Stomach smooth muscle (tissue), 2 donors: ENCODE data around the gene PTBP3.
"Not testable (repeated sequence)": the region's sequence is repeated elsewhere in the genome, so short reads cannot be mapped to it uniquely, and the experiment has no call there.

Source experiments
- H3K27ac ChIP-seq: one replicate; pipeline ENCODE4 v1.7.0; 2013; ENCODE audit warnings: mild to moderate bottlenecking, low read length, inconsistent platforms
- H3K27me3 ChIP-seq, 2 donors: one replicate each; pipeline ENCODE4 v1.7.0; 2013; ENCODE audit warnings: low read length in 2 of 2; ENCODE audit not compliant: insufficient read depth in 2 of 2, control insufficient read depth in 1 of 2
- H3K36me3 ChIP-seq, 2 donors: one replicate each; pipeline ENCODE4 v1.7.0; 2013; ENCODE audit warnings: low read length in 2 of 2; ENCODE audit not compliant: control insufficient read depth in 2 of 2, insufficient read depth in 2 of 2
- H3K4me1 ChIP-seq: one replicate; pipeline ENCODE4 v1.7.0; 2013; ENCODE audit warnings: low read length; ENCODE audit not compliant: control insufficient read depth, insufficient read depth
- H3K4me3 ChIP-seq, 2 donors: one replicate each; pipeline ENCODE4 v1.7.0; 2013; ENCODE audit warnings: low read length in 2 of 2
- H3K9ac ChIP-seq, 2 donors: one replicate each; pipeline ENCODE4 v1.7.0; 2013; ENCODE audit warnings: low read length in 2 of 2, mild to moderate bottlenecking in 1 of 2
- H3K9me3 ChIP-seq, 2 donors: one replicate each; pipeline ENCODE4 v1.7.0; 2013; ENCODE audit warnings: low read length in 2 of 2; ENCODE audit not compliant: control insufficient read depth in 2 of 2
- donor health status: healthy.
- donor health status: Pancreatic carcinoma.

Gene PTBP3

DNA sequence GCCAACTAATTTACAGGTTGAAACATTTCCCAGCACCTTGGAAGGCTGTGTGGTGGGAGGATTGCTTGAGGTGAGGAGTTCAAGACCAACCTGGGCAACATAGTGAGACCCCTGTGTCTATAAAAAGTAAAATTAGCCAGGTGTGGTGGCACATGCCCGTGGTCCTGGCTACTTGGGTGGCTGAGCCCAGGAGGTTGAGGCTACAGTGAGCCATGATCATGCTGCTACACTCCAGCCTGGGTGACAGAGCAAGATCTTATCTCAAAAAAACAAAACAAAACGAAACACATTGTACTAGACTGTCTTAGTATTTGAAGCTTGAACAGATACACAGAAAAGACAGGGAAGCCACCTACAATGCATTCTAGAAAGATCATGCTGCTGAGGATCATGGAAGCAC lies 43.7 kb upstream of the PTBP3 start:
- no peaks in the 10 kb centered on the region for H3K9me3 ChIP-seq
- H3K4me1 ChIP-seq: peaks cover 5% of the 10 kb centered on the region
- no peaks in the 10 kb centered on the region for H3K27me3 ChIP-seq
- no peaks in the 10 kb centered on the region for H3K36me3 ChIP-seq
- no peak overlapping the region for H3K9ac ChIP-seq
- no peak overlapping the region for H3K4me3 ChIP-seq
- no peak overlapping the region for H3K27ac ChIP-seq

DNA sequence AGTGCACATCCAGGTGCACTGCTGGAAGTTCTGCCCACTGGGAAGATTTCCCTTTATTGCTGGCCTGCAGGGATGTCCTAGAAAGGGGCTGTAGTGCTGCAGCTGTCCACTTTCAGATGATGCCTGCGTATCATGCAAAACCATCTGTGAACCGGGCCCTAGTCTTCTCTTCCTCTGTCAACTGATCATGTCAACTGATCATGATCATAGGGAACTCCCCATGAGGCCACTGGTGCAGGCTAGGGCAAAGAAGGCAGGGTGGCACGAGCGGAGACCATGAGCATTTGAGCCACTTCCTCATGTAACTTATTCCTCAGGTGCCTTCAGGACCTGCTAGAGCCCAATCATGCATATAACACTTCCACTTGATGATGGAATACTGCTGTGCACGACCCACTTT lies 41.9 kb upstream of the PTBP3 start:
- H3K9me3 ChIP-seq: no peaks in the 10 kb centered on the region
- no peak overlapping the region for H3K9ac ChIP-seq
- H3K4me3 ChIP-seq: no peak overlapping the region
- H3K27me3 ChIP-seq: no peaks in the 10 kb centered on the region
- H3K4me1 ChIP-seq: no peaks in the 10 kb centered on the region
- no peak overlapping the region for H3K27ac ChIP-seq
- no peaks in the 10 kb centered on the region for H3K36me3 ChIP-seq

DNA sequence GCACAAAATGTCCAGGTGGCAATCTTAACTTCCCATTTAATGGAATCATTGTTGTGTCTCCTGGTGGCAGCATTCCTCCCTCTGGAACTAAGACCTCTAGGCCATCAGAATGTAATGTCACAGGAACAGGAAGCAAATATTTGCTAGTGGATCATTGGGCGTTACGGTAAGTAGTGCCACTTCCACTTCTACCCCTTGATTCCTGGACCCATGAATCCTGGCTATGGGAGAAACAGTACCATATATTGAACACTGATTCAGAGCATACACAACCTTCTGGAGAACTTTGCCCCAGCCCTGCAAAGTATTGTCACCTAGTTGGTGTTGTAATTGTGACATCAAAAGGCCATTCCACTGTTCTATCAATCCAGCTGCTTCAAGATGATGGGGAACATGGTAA lies 40.8 kb upstream of the PTBP3 start:
- H3K36me3 ChIP-seq, H3K9ac ChIP-seq, H3K27me3 ChIP-seq, H3K4me1 ChIP-seq, H3K9me3 ChIP-seq, H3K27ac ChIP-seq, H3K4me3 ChIP-seq: not testable (repeated sequence)

DNA sequence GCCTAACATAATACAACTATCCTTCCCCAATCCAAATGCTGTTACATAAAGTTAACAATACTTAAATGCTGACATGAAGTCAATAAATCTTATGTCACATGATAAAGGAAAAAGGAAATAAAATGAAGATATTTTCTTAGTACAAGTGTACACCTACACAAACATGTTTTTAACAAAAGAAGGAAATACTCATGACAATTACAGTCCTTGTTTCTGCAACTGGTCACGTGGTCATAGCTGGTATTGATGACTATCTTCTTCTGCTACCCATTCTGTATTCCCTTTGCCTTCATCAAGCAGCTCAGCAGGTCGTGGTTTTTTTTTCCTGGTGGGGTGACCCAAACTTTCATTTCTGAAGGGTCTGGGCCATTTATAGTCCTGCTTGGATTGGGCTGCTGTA lies 40.2 kb upstream of the PTBP3 start:
- not testable (repeated sequence) for H3K4me1 ChIP-seq, H3K27ac ChIP-seq, H3K9ac ChIP-seq, H3K27me3 ChIP-seq, H3K36me3 ChIP-seq, H3K4me3 ChIP-seq, H3K9me3 ChIP-seq

DNA sequence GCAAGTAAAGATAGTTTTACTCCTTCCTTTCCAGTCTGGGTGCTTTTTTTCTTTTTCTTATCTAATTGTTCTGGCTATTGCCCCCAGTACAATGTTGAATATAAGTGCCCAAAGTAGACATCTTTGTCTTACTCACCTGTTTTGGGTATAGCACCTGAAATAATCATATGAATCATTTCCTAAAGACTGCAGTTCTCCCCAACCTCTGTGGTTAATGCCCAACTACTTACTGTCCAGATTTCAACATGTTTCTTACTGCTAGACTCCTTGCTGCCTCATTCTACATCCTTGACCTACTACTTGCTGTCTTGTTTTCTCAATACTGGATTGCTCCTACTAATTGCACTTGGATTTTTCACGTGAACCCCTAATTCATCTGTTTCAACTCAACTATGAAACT lies 37.6 kb upstream of the PTBP3 start:
- Histone ChIP-seq H3K4me1 (no peaks in the 10 kb centered on the region), H3K4me3 (no peak overlapping the region), H3K36me3 (no peaks in the 10 kb centered on the region), H3K27me3 (no peaks in the 10 kb centered on the region), H3K27ac (no peak overlapping the region), H3K9ac (no peak overlapping the region), H3K9me3 (no peaks in the 10 kb centered on the region)

DNA sequence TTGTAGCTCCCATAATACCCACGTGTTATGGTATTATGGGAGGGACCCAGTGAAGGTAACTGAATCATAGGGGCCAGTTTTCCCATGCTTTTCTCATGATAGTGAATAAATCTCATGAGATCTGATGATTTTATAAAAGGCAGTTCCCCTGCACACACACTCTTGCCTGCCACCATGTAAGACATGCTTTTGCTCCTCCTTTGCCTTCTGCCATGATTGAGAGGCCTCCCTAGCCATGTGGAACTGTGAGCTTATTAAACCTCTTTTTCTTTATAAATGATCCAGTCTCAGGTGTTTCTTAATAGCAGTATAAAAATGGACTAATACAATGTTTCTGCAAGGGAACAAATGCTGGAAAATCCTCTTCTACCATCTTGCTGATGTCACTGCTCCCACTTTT lies 36.4 kb upstream of the PTBP3 start:
- Histone ChIP-seq H3K4me1 (no peaks in the 10 kb centered on the region), H3K27ac (no peak overlapping the region), H3K4me3 (no peak overlapping the region), H3K36me3 (no peaks in the 10 kb centered on the region), H3K27me3 (no peaks in the 10 kb centered on the region), H3K9me3 (no peaks in the 10 kb centered on the region), H3K9ac (no peak overlapping the region)

DNA sequence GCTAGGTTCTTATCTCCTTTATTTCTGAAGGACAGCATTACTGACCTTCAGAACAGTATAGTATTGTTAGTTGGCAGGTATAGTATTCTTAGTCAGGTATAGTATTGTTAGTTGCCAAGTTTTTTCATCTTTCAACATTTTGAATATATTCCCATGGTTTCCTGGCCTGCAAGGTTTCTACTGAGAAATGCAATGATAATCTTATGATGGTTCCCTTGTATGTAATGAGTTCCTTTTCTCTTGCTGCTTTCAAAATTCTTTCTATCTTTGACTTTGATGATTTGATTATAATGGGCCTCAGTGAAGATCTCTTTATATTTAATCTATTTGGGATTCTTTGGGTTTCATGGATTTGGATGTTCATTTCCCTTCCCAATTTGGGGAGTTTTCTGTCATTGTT lies 34.0 kb upstream of the PTBP3 start:
- Histone ChIP-seq H3K27ac (no peak overlapping the region), H3K27me3 (no peaks in the 10 kb centered on the region), H3K36me3 (no peaks in the 10 kb centered on the region), H3K4me3 (no peak overlapping the region), H3K9me3 (no peaks in the 10 kb centered on the region), H3K9ac (no peak overlapping the region), H3K4me1 (no peaks in the 10 kb centered on the region)

DNA sequence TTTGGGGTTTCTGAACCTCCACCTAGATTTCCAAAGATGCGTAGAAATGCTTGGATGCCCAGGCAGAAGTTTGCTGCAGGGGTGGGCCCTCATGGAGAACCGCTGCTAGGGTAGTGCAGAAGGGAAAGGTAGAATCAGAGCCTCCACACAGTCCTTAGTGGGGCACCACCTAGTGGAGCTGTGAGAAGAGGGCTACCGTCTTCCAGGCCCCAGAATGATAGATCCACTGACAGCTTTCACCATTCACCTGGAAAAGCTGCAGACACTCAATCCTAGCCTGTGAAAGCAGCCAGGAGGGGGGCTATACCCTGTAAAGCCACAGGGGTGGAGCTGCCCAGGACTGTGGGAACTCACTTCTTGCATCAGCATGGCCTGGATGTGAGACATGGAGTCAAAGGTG lies 33.2 kb upstream of the PTBP3 start:
- Histone ChIP-seq H3K27ac (no peak overlapping the region), H3K9ac (no peak overlapping the region), H3K27me3 (no peaks in the 10 kb centered on the region), H3K4me3 (no peak overlapping the region), H3K4me1 (no peaks in the 10 kb centered on the region), H3K36me3 (no peaks in the 10 kb centered on the region), H3K9me3 (no peaks in the 10 kb centered on the region)

DNA sequence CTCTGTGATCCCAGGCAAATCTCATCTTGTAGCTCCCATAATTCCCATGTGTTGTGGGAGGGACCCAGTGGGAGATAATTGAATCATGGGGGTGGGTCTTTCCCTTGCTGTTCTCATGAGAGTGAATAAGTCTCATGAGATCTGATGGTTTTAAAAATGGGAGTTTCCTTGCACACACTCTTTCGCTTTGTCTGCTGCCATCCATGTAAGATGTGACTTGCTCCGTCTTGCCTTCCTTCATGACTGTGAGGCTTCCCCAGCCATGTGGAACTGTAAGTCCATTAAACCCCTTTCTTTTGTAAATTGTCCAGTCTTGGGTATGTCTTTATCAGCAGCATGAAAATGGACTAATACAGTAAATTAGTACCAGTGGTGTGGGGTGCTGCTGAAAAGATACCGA lies 31.8 kb upstream of the PTBP3 start:
- not testable (repeated sequence) for H3K4me1 ChIP-seq, H3K27ac ChIP-seq, H3K9ac ChIP-seq, H3K27me3 ChIP-seq, H3K36me3 ChIP-seq, H3K9me3 ChIP-seq, H3K4me3 ChIP-seq

DNA sequence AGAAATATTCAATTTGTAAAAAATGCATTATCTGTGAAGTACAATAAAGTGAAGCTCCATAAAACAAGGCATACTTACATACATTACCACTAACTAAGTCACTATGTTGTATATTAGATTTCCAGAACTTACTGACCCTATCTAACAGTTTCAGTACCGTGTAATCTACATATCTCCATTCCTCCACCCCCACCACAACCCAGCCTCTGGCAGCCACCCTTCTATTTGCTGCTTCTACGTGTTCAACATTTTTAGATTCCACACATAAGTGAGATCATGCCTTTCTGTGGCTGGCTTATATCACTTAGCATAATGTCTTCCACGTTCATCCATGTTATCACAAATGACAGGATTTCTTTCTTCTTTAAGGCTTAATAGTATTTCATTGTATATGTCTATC lies 31.3 kb upstream of the PTBP3 start:
- Histone ChIP-seq H3K4me1 (no peaks in the 10 kb centered on the region), H3K4me3 (no peak overlapping the region), H3K36me3 (no peaks in the 10 kb centered on the region), H3K27ac (no peak overlapping the region), H3K9ac (no peak overlapping the region), H3K27me3 (no peaks in the 10 kb centered on the region), H3K9me3 (no peaks in the 10 kb centered on the region)

DNA sequence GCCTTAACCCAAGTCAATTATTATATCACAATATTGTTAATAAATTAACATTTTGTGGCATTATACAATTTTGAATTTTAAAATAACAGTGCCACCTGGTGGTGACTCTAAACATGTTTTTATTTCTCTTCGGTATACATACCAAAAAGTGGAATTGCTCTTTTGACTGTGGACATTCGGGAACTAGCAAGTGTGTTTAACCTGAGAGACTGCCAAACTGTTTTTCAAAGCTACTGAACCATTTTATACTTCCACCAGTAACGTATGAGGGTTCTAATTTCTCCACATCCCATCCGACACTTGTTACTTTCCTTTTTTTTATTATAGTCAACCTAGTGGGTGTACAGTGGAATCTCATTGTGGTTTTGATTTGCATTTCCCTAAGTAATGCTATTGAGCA lies 28.2 kb upstream of the PTBP3 start:
- H3K4me3 ChIP-seq: no peak overlapping the region
- no peaks in the 10 kb centered on the region for H3K36me3 ChIP-seq
- H3K9ac ChIP-seq: no peak overlapping the region

More for the DNA sequence above, 28.2 kb upstream of the PTBP3 start:
- H3K9me3 ChIP-seq: no peaks in the 10 kb centered on the region
- no peaks in the 10 kb centered on the region for H3K27me3 ChIP-seq
- no peaks in the 10 kb centered on the region for H3K4me1 ChIP-seq
- no peak overlapping the region for H3K27ac ChIP-seq
